Activated CD8-positive, alpha-beta T cell treated with anti-CD3 and anti-CD28 coated beads for 36 hours (primary cell): ENCODE results near the gene CEP83. TPM values are rescaled to one million over a fixed set of nuclear protein-coding genes. Genes with fewer than 3 reads are reported as not detected.

ENCODE experiments used
- ATAC-seq: fragments of 200-7000 bp; cut with Tn5 transposase; one replicate; pipeline ENCODE4 v1.10.0; 2021; ENCODE audit warnings: mild to moderate bottlenecking, moderate library complexity
- CTCF ChIA-PET: fragments of 350-600 bp; sonication (Branson Sonifier 250); formaldehyde crosslinking; loops from one replicate; lab custom pipeline; 2021; ENCODE audit warnings: antibody characterized with exemption; lab: Charles Lee
- POLR2A ChIA-PET: fragments of 350-600 bp; sonication (Branson Sonifier 250); formaldehyde crosslinking; loops from one replicate; lab custom pipeline; 2021; ENCODE audit warnings: antibody characterized with exemption; lab: Charles Lee
- DNase-seq: peaks from one replicate; pipeline ENCODE4 v3.0.0-alpha.2; 2020
- H3K27ac Mint-ChIP-seq: one replicate; pipeline ENCODE4 v1.8.0; 2021; ENCODE audit warnings: mild to moderate bottlenecking, mixed read lengths
- H3K27me3 Mint-ChIP-seq: one replicate; pipeline ENCODE4 v1.8.0; 2021; ENCODE audit warnings: mixed read lengths
- H3K36me3 Mint-ChIP-seq: one replicate; pipeline ENCODE4 v1.8.0; 2021; ENCODE audit warnings: low read depth, mixed read lengths
- H3K4me1 Mint-ChIP-seq: one replicate; pipeline ENCODE4 v1.8.0; 2021; ENCODE audit warnings: low read depth, mixed read lengths
- H3K4me3 Mint-ChIP-seq: one replicate; pipeline ENCODE4 v1.8.0; 2021; ENCODE audit warnings: mild to moderate bottlenecking, moderate library complexity, mixed read lengths
- H3K9me3 Mint-ChIP-seq: one replicate; pipeline ENCODE4 v1.8.0; 2021; ENCODE audit warnings: mixed read lengths
- CTCF ChIP-seq: fragments of 200-600 bp; IDR thresholded peaks from one replicate; pipeline ENCODE4 v1.8.0; 2022; ENCODE audit warnings: antibody characterized with exemption, mild to moderate bottlenecking
- intact Hi-C: fragments of 100-400 bp; cut with micrococcal nuclease; formaldehyde crosslinking; loops from one replicate; pipeline ENCODE4 v1.10.0; 2022
- total RNA-seq, 2 experiments: library from RNA; stranded (reverse); gene quantifications; one replicate each; pipeline ENCODE4 v1.2.3, GENCODE V29; 2021

Gene CEP83
- total RNA-seq, 2 experiments from 2014 or later = 23.5 to 26.5 TPM

- Mint-ChIP-seq H3K9me3 (no peaks in the 10 kb centered on the region), H3K27me3 (peaks cover 1% of the 10 kb centered on the region), H3K27ac (peak overlapping the region; percentile 3), H3K4me3 (no peak overlapping the region), H3K4me1 (peaks cover 46% of the 10 kb centered on the region), H3K36me3 (peaks cover 66% of the 10 kb centered on the region)
- TF ChIP-seq CTCF = no peak
- DNase-seq = no peak
- no peak for ATAC-seq
- intact Hi-C loops = loop anchor here (5.0 to 10.0 kb wide), 4 partner anchors 46 to 216 kb away; partner anchors contain the start of gene PLXNC1
- ChIA-PET CTCF (interaction anchor here (1.2 kb wide), 1 partner anchor 174 kb away, joined by 3 read pairs; no protein-coding TSS in a partner anchor), POLR2A (no interaction called here)
Observed at GRCh38 chr12:94308612-94309011, 151.1 kb downstream of the CEP83 start.

GRCh38 chr12:94305130-94305957, 154.3 kb downstream of the CEP83 start:
- CTCF ChIA-PET = interaction anchor here (0.8 to 2.6 kb wide), 4 partner anchors 20 to 171 kb away, joined by 3 to 9 read pairs (median 4); no protein-coding TSS in a partner anchor
- ATAC-seq = peak; percentile 92
- peak; percentile 79 for DNase-seq
- peak overlapping the region; percentile 75 for H3K27ac Mint-ChIP-seq
- no peaks in the 10 kb centered on the region for H3K9me3 Mint-ChIP-seq
- peaks cover 1% of the 10 kb centered on the region for H3K27me3 Mint-ChIP-seq
- intact Hi-C loops = loop anchor here (2.0 to 10.0 kb wide), 5 partner anchors 43 to 219 kb away; partner anchors contain the start of genes CEP83 and PLXNC1
- H3K36me3 Mint-ChIP-seq = peaks cover 71% of the 10 kb centered on the region
- peak overlapping the region; percentile 40 for H3K4me3 Mint-ChIP-seq
- TF ChIP-seq CTCF = no peak
- POLR2A ChIA-PET = interaction anchor here (0.6 to 2.2 kb wide), 9 partner anchors 8 to 156 kb away, joined by 3 to 10 read pairs (median 4); no protein-coding TSS in a partner anchor
- H3K4me1 Mint-ChIP-seq = peaks cover 48% of the 10 kb centered on the region

GRCh38 chr12:94304566-94305061, 155.1 kb downstream of the CEP83 start:
- H3K4me3 Mint-ChIP-seq = no peak overlapping the region
- H3K9me3 Mint-ChIP-seq = no peaks in the 10 kb centered on the region
- POLR2A ChIA-PET = interaction anchor here (0.7 to 2.2 kb wide), 6 partner anchors 35 to 155 kb away, joined by 3 to 10 read pairs (median 4); no protein-coding TSS in a partner anchor
- ATAC-seq (no peak), DNase-seq (no peak)
- peaks cover 1% of the 10 kb centered on the region for H3K27me3 Mint-ChIP-seq
- intact Hi-C loops = loop anchor here (2.0 to 10.0 kb wide), 5 partner anchors 42 to 220 kb away; partner anchors contain the start of genes CEP83 and PLXNC1
- TF ChIP-seq CTCF = no peak
- CTCF ChIA-PET = interaction anchor here (1.4 to 2.6 kb wide), 2 partner anchors 49 to 170 kb away, joined by 3 to 9 read pairs; no protein-coding TSS in a partner anchor
- H3K27ac Mint-ChIP-seq = no peak overlapping the region
- peaks cover 76% of the 10 kb centered on the region for H3K36me3 Mint-ChIP-seq
- peaks cover 46% of the 10 kb centered on the region for H3K4me1 Mint-ChIP-seq

GRCh38 chr12:94304012-94304411, 155.7 kb downstream of the CEP83 start:
- Mint-ChIP-seq H3K9me3 (no peaks in the 10 kb centered on the region), H3K36me3 (peaks cover 76% of the 10 kb centered on the region), H3K4me1 (peaks cover 43% of the 10 kb centered on the region), H3K4me3 (no peak overlapping the region), H3K27me3 (peaks cover 1% of the 10 kb centered on the region), H3K27ac (no peak overlapping the region)
- TF ChIP-seq CTCF = no peak
- intact Hi-C loops = loop anchor here (2.0 to 10.0 kb wide), 2 partner anchors 155 to 221 kb away; partner anchors contain the start of gene CEP83
- no peak for ATAC-seq
- ChIA-PET POLR2A (interaction anchor here (0.9 kb wide), 1 partner anchor 34 kb away, joined by 3 read pairs; no protein-coding TSS in a partner anchor), CTCF (interaction anchor here (1.0 to 2.6 kb wide), 4 partner anchors 35 to 169 kb away, joined by 3 to 9 read pairs (median 3); no protein-coding TSS in a partner anchor)
- peak; percentile 18 for DNase-seq
